ENCODE data around the gene ZDHHC11B. TPM values are rescaled to one million over a fixed set of nuclear protein-coding genes. Genes with fewer than 3 reads are reported as not detected.

ZDHHC11B gene
- total and polyA plus RNA-seq, 8 donors: 0.93 to 42.4 (median 8.6) TPM

DNA sequence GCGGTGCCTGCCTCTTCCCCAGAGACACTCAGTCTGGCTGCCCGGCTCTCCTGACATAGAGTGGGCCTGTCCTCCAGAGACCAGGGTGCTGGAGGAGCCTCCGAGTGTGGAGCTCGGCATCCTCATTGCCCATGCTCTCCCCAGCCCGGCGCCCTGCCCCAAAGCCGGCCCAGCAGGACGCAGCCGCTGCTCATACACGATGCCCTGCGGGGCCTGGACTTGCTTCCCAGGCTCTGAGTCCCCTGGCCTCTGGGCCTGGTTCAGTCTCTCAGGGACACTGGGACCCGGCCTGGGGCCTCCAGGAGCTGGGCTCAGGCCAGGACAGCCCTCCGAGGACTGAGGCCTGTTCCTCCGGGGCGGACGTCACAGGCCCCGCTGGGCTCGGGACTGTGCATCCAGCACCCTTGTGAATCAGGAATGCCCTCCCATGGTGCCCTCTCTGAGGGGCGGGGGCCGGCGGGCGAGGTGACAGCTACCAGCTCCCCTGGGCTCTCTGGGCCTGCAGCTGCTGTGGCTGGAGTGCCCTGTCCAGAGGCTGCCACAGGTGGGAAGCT is 114.6 kb downstream of the ZDHHC11B start:
- TF ChIP-seq EP300 (IDR thresholded peaks at IDR 0.05): no peak
- TF ChIP-seq CTCF (IDR thresholded peaks at IDR 0.05): no peak
- TF ChIP-seq POLR2AphosphoS5 (IDR thresholded peaks at IDR 0.05): no peak
- no peak for TF ChIP-seq POLR2A (IDR thresholded peaks at IDR 0.05)
- WGBS, 5 donors: 81 to 91% (median 87%) methylated on average over 6 to 22 of the region's 22 CpGs
- no peaks in the 10 kb centered on the region for H3K9me3 ChIP-seq
- intact Hi-C loops (cut with DNase I; ENCODE audit: low total_unique reads): loop anchor here (5.0 kb wide), 1 partner anchor 237 kb away; no protein-coding TSS in a partner anchor
- H3K27me3 ChIP-seq: peaks cover 0 to 31% (median 6%) of the 10 kb centered on the region in 3 donors
- H3K36me3 ChIP-seq: peaks cover 0 to 29% (median 20%) of the 10 kb centered on the region in 4 donors
- no peak for DNase-seq
- peaks cover 34 to 54% (median 47%) of the 10 kb centered on the region in 4 donors for H3K4me1 ChIP-seq
- no peak overlapping the region for H3K4me3 ChIP-seq
- H3K27ac ChIP-seq: peak overlapping the region in 2 of 5 donors; percentile 27 to 49

- intact Hi-C loops (cut with DNase I; ENCODE audit: low total_unique reads): no loop called here
- H3K27me3 ChIP-seq: peaks cover 0 to 26% (median 6%) of the 10 kb centered on the region in 3 donors
- H3K9me3 ChIP-seq: no peaks in the 10 kb centered on the region
- H3K4me1 ChIP-seq: peaks cover 30 to 54% (median 48%) of the 10 kb centered on the region in 4 donors
- H3K36me3 ChIP-seq: peaks cover 0 to 33% (median 26%) of the 10 kb centered on the region in 4 donors
- TF ChIP-seq CTCF (IDR thresholded peaks at IDR 0.05): peak in 5 of 7 experiments; percentile 45 to 72 (median 56)
- no peak for TF ChIP-seq EP300 (IDR thresholded peaks at IDR 0.05)
- no peak for TF ChIP-seq POLR2AphosphoS5 (IDR thresholded peaks at IDR 0.05)
- no peak for TF ChIP-seq POLR2A (IDR thresholded peaks at IDR 0.05)
- WGBS, 5 donors: 53 to 68% (median 62%) methylated on average over 23 to 40 of the region's 40 CpGs; no CpG with 5 or more reads in 1 of the 5 donors
- DNase-seq: peak; percentile 50 to 72
- peak overlapping the region in 2 of 5 donors; percentile 27 to 49 for H3K27ac ChIP-seq
- no peak overlapping the region for H3K4me3 ChIP-seq
These were observed 115.3 kb downstream of the ZDHHC11B start for GRCh38 chr5:669111-669841.

- Histone ChIP-seq H3K4me1 (peaks cover 23 to 52% (median 45%) of the 10 kb centered on the region in 4 donors), H3K36me3 (peaks cover 0 to 41% (median 34%) of the 10 kb centered on the region in 4 donors), H3K27me3 (peaks cover 0 to 18% (median 6%) of the 10 kb centered on the region in 3 donors), H3K9me3 (no peaks in the 10 kb centered on the region), H3K4me3 (no peak overlapping the region), H3K27ac (peak overlapping the region in 1 of 5 donors; percentile 7)
- intact Hi-C loops (cut with DNase I; ENCODE audit: low total_unique reads): no loop called here
- WGBS, 5 donors: 81 to 89% (median 85%) methylated on average over 31 to 42 of the region's 44 CpGs
- DNase-seq: no peak
- TF ChIP-seq CTCF (IDR thresholded peaks at IDR 0.05) (no peak), POLR2AphosphoS5 (IDR thresholded peaks at IDR 0.05) (no peak), EP300 (IDR thresholded peaks at IDR 0.05) (no peak), POLR2A (IDR thresholded peaks at IDR 0.05) (no peak)
These were observed 116.1 kb downstream of the ZDHHC11B start for GRCh38 chr5:668283-668995.

Measured in stomach (tissue), 9 donors.